ENCODE measurements around the gene PRRX1.
A peak's percentile ranks its signal among the peaks of the same experiment; 100 is the strongest.

Gene PRRX1

DNA sequence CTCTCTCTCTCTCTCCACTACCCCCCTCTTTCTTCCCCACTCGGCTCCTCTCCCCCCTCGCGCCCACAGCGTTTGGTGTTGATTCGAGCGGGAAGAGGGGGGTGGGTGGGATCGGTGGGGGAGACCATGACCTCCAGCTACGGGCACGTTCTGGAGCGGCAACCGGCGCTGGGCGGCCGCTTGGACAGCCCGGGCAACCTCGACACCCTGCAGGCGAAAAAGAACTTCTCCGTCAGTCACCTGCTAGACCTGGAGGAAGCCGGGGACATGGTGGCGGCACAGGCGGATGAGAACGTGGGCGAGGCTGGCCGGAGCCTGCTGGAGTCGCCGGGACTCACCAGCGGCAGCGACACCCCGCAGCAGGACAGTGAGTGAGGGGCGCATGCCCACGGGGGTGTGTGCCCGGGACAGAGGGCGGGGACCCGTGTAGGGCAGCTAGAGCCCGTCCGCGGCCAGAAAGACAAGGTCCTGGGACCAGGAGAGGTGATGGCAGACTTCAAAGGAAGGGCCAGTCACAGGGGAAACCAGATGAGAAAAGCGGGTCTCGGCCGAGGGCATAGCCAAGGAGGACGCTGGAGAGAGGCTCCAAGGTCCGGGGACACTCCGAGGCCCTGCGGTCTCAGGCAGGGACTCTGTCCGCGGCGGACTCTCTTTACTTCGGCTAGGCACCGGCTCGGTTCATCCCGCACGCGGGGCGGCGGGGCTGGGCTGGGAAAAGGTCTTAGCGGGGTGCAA lies at the start of gene PRRX1:
Gene PRRX1, plus strand, starts transcription at position 39 of the 735 bp plus-strand sequence. Its CDS starts 88 bp downstream, at position 127.
- DNase-seq (ENCODE audit: low read depth), result no peak

DNA sequence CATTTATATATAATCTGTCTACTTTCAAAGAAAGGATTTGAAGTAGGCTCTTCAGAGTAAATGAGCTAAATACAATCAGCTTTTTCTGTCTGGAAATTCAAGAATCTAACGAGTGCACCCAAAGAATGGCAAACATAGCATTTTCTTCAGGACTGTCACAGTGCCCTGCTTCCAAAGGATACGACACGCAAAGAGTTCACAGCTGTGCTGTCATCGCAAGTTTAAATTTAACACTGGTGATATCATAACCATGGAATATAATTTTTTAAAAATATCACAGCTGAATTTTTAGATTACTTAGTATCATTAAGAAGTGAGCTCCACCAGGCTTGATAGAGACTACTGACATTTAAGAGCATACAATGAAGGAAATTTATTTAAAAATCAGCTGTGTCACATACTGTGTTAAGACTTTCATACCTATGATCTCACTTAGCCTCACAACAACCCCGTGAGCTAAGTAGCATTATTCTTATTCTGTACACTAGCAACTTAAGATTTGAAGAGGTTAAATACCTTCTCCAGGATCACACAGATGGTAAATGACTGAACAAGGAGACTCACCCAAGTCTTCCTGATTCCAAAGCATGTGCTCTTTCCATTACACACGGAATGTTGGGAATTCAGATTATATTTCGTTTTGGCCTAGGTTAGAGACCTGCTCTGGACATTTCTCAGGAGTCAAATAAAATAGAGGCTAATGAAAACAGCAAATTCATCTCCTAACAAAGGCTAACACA lies 46.2 kb upstream of the PRRX1 start:
- no peak for DNase-seq (ENCODE audit: low read depth)

DNA sequence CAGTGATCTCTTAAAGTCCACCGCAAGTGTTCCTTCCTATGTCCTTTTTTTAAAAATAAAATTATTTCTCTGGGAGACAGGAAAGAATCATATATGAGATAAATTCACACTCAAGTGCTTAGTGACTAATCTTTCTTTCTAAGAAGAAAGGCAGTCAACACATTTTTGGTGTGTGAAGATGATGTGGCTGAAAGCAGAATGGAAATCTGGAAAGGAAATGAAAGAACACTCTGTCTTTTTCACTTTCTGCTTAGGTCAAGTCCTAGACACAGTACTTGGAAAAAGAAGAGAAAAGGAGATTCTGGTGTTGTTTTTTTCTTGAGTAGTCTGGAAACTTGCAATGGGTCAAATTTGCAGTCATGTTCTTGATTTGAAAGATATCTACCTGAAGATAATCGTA lies 45.5 kb upstream of the PRRX1 start:
- no peak for DNase-seq (ENCODE audit: low read depth)

DNA sequence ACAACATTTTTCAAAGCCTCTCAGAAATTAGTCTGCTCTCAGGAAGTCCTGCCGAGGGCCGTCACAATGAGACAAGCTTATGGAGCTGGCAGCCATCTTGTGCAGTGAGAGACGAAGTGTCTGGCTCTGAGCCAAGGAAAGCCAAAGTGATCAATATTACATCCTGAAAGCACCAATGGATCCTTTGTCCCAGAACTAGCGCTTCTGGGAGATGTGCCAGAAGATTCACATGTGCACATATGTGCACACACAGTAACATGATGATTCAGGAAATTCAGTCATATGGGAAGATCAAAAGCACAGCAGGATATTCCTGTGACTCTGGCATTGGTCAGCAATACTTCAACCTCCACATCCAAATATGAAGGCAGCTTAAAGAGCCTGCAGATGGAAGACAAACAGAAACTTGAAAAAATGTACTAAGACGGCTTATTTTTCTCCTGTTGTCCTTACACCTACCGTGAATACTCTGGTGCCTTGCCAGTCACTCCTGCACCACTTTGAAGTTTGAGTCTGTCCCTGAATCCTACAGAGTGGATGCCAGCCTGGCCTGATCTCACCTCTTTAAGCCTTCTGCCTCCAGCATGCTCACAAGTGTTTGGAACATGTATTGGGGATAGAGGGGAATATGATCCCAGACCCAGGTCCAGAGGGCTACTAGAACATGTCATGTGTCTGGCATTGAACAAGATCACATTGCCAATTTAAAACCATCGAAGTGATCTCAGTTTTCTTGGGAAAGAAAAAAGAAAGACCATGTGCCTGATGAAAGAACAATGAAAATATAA lies 44.5 kb upstream of the PRRX1 start:
- DNase-seq (ENCODE audit: low read depth), result no peak

DNA sequence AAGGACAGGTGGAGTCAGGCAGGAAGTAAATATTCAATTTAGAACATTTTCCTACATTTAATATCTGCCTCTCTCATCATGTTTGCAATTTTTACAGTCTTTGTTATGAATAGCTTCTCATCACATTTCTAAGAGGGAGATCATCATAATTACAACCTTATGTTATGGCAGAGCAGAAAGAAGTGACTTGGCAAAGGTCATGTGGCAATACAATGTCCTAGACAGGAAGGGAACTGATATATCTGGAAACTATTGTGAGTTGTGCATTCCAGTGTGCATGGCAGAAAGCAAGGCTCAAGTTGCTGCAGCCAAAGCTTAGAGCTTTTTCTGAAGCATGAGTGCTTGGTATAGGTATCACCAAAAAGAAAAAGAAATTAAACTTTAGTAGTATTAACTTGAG lies 43.8 kb upstream of the PRRX1 start:
- peak; percentile 53 for DNase-seq (ENCODE audit: low read depth)

DNA sequence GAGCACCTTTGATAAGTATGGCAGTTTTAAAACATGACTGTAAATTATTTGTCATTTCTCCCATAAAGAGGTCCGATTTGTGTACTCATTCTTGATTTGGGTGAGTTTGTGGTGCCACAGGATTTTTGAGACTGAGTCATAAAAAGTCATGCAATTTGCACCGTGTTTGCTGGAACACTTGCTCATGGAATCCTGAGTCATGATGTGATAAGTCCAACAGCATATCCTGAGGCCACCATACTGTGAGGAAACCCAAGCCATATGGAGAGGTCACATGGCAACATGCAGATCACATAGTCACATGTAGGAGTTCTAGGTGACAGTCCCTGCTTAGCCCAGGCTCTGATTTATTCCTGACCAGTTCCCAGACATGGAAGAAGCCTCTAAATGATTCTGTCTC lies 40.8 kb upstream of the PRRX1 start:
- DNase-seq (ENCODE audit: low read depth), result peak; percentile 63

DNA sequence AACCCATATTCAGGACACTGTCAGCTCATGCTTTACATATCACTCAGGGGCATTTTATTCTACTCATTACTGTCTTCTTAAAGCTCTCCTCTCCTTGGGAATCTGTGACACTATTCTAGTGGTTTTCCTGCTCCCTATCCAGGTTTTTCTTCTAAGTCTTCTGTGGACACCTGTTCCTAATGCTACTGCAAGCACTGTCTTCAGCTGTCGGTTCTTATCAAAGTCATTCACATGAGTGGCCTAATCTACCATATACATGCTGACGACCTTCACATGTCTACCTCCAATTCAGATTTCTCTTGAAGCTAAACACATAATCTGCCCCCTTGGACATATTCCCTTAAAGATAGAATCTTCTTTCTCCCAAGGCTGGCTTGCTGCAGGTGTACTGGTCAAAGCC lies 39.8 kb upstream of the PRRX1 start:
- no peak for DNase-seq (ENCODE audit: low read depth)

DNA sequence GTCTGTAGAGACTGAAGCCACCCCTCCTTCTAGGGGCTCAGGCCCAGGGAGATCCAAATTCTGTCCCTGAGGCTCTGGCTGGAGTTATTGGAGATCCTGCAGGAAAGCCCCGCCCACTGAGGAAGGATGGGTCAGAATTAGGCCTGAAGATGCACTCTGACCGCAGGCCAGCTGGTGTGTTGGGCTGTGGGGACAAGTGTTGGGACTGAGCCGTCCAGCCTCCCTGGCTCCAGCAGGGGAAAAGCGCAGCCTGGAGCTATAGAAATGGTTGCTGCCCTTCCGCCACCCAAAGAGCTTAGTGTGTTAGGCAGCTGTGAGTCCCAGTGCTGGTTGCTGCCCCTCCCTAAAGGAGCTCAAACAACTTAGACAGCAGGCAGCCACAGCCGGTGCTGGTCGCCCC lies 33.0 kb upstream of the PRRX1 start:
- no peak for DNase-seq (ENCODE audit: low read depth)

DNA sequence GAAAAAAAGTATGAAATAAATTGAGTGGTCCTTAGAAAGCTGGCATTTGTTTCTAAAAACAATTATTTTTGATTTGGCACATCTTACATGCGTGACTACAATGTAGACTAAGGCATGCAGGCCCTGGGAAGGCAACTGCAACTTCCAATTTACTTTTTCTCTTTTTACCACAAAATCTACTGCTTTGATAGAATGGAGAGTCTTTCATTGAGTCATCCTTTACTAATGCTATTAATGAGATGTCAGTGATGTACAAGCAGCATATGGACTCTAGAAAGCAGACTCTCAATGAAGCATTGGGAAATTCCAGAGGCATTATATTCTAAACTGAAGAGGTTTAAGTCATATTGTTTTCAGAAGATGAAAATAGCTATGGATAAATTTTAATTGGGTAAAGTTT lies 29.6 kb upstream of the PRRX1 start:
- DNase-seq (ENCODE audit: low read depth), result no peak

DNA sequence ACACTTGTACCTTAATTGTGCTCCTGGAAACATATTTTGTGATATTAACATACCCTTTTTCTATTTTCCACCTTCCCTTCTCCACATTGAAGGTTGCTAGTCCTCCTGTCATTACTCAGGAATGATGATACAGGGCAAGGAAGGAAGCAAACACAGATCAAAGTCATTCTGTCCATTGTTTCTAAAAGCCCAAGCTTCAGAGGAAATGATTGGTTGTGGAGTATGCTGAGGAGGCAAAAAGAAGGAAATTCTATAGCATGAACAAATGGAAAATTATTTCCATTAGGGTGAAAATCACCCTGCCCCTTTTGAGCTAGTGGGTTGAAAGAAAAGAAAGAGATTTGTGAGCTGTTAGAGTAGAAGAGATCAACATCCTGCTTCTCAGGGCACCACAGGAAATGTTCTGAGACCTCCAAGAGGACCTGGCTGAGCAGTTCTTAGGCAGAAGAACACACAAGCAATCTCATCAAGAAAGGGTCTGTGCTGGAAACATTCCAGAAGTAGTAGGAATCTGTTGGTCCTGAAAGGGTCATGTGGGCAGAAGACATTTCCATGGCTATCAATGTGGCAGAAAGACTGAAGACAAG lies 29.0 kb upstream of the PRRX1 start:
- no peak for DNase-seq (ENCODE audit: low read depth)

DNA sequence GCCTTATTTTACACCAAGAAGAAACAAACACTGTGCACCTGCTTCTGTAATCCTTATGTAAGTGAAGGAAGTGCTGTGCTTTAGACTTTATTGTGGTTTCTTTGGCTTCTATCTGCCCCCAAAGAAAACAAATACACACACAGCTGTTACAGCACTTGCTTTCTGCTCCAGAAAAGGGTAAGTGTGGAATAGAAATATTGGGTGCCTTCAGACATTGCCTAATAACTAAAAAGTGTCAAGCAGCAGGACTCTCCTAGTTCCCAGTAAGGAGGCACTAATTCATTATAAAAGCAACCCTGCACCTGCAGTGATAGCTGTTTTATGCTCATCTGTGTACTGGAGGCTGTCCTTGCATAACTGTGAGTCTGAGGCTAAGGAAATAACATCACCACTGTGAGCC lies 23.4 kb upstream of the PRRX1 start:
- no peak for DNase-seq (ENCODE audit: low read depth)

DNA sequence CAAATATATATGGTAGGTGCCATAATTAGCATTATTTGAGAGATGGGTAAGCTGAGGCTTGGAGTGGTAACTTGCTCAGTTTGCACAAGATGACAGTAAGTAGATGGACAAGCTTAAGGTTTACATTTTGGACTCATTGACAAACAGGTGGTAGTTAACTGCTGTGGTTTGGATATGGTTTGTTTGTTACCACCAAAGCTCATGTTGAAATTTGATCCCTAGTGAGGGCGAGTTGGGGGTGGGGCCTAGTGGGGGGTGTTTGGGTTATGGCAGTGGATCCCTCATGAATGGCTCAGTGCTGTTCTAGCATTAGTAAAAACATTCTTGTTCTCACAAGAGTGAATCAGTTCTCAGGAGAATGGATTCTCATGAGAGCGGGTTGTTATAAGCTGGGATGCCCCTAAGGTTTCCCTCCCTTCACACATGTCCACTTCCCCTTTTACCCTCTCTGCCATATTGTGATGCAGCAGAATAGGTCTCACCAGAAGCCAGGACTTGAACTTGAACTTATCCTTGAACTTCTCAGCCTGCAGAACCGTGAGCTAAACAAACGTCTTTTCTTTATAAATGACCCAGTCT lies 6.6 kb upstream of the PRRX1 start:
- no peak for DNase-seq (ENCODE audit: low read depth)

DNA sequence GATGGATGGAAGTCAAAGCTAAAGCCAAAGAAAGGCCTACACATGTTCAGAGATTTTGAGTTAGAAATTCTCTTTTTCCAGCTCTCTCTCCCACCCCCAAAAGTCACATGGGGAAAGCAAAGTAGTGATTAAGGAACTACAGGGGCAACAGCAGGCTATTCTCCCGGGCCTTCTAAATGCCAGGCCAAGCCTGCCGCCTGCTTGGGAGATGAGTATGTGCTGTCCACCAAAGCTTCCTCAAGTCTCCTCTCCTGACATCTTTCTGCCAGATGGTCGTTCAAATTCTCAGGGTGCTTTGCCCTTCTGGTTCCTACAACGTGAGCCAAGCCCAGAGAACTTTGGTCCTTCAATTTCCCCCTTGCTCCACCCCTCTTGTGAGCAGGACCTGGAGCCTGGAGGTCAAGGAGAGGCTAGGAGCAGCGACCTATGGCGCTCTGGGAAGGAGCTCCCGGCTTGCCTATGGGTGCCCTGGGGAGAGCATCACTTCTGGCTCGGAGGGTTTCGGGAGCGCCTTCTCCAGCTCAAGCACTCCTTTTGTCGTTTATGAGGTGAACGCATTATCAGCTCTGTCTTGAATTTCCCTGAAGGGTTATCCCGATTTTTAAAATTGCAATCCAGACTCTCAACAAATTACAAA lies 4.4 kb upstream of the PRRX1 start:
- no peak for DNase-seq (ENCODE audit: low read depth)

DNA sequence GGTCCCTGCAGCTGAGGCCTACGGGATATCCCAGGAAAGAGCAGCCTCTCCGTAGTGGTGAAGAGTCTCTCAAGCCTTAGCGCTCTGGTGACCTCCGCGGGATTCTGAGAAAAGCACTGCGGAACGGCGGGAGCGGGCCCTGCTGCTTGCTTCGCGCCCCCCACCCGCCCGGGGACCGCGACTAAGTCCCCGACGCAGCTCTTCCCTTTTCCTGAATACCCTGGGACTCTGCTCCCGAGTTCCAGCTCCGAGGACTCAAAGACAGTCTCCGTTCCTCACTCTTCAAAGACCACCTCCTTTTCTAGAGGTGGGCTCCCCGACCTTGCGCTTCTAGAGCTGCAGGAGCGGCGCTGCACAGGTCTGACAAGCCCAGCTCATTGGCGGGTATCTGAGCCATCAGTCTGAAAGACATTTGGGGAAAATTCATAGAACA lies 3.6 kb upstream of the PRRX1 start:
- DNase-seq (ENCODE audit: low read depth), result no peak

DNA sequence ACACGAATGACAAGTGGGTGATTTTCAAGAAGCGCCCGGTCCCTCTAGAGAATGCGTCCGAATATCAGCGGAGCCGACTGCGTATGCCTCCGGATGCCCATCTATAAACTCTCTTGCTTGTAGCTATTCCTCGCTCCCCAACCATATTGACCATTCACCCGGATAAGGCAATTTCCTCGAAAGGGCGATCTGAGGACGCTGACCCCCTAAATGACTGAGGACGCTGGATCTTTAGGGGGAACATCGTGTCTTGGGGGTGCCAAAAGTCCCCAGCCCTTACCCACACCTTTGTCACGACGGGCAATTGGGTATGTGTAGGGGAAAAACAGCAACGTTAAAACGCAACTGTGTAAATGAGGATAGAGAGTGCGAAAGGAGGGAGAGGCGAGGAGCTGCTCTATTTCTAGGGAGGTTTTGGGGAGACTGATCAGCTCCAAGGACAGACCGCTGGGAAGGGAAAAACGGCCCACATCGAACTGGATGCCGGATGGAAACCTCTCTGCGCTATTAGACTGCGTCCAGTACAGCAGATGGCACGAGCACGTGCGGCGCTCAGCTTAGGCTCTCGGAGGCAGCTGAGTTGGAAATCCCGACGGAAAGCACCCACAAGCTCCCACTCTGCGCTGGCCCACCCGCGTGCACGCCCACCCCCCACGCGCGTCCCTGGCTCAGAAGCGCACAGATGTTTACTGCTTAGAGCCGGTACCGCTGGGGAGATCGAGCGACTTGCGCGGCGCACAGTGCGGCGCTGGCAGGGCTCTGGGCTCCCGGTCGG lies 2.9 kb upstream of the PRRX1 start:
- no peak for DNase-seq (ENCODE audit: low read depth)

DNA sequence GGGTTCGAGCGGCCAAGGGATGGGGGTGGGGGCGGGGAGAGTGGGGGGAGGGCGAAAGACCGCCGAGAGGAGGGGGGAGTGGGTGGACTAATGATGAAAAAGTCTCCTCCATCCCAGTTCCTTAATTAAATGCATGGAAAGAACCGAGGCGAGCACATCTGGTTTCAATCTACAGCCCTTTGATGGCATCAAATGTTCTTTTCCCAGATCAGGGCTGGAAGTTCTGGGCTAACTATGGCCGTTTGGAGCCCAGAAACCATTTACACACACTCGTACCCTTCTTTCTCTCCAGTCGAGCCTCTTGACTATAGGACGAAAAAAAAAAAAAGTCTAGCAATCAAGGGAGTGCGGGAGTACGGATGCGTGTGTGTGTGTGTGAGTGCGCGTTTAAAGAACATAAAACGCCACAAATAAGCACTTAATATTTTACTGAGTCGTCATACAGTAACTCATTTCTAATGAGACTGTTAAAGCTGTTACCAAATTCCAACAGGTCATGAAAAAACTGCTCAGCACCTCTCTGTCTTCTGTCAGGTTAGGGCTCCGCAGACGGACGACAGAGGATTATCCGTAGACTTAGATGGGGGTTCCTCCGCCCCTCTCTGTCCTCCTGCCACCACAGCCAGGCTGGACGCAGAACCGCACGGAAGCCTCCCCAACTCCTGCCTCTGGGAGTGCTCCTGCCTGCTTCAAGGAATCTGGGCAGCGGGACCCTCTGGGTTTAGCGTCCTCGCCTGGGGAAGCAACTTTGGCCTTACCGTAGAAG lies 2.1 kb upstream of the PRRX1 start:
- no peak for DNase-seq (ENCODE audit: low read depth)

DNA sequence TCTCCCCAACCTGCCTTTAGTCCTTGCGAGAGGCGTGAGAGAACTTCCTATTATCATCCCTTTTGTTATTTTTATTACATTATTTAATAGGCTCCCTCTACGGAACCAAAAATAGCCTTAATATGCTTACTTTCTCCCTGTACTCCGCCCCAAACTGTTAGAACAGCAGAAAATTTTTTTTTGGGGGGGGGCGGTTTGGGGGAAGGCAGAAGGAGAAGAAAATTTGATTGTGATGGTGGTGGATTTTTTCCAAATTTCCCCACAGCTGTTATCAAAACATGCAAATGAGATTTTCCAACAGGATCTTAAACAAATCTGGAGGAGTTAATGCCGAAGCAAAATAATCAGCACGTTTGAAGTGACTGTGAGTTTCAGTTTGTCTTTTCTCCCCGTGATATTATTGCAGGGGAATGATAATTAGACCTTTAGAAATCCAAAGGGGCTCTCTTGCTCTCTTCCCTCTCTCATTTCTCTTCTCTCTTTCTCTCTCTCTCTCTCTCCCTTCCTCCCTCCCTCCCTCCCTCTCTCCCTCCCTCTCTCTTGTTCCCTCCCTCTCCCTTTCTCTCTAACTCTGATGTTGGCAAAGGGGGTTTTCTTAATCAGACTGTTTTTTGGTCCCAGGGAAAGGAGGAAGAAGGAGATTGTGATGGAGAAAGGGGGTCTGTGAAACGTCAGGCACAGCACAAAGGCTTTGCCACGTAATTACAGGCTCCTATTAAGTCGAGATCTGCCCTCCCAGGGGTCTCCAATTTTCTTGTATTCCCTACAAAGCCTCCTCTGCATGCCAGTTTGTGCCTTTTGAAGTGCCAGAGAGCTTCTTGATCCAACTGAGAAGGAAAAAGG lies 1.1 kb upstream of the PRRX1 start:
- DNase-seq (ENCODE audit: low read depth), result no peak

DNA sequence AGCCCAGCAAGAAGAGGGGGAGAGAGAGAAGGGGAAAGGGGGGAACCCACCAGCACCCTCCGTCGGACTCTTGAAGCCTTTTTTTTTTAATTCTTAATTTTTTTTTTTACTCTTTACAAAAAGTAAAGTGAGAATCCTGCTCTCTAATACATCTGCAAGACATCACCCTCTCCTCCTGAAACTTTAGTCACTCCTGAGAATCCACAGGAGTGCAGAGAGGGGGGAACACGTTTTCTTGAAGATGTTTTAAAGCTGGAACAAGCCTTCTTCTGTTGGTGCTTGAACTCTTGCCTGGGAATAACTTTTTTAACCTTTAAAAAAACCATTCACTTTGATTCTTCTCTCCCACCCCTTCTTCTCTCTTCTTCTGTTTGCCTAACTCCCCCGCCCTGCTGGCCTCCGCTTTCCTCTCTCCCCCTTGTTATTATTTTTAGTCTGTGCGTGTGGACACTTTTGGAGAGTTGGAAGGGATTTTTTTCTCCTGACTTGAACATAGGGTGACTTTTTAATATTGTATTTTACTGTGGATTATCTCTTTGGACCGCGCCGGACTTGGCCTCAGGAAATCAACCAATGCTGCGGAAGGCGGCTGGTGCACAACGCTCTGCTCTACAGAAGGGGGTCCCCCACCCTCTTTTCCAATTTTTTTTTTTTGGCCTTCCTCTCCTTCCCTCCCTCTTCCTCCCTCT lies 383 bp upstream of the PRRX1 start:
- DNase-seq (ENCODE audit: low read depth), result no peak

Measured in fibroblast of the conjunctiva (primary cell).